ENCODE measurements around the gene ARF6.

The ARF6 gene

GRCh38 chr14:49940808-49941421, 48.0 kb downstream of the ARF6 start:
- no peak overlapping the region for H3K4me3 ChIP-seq (ENCODE audit: low read depth, low read length)
- peak; percentile 84 for DNase-seq (ENCODE audit: low read depth)
- TF ChIP-seq, protein P1, sequence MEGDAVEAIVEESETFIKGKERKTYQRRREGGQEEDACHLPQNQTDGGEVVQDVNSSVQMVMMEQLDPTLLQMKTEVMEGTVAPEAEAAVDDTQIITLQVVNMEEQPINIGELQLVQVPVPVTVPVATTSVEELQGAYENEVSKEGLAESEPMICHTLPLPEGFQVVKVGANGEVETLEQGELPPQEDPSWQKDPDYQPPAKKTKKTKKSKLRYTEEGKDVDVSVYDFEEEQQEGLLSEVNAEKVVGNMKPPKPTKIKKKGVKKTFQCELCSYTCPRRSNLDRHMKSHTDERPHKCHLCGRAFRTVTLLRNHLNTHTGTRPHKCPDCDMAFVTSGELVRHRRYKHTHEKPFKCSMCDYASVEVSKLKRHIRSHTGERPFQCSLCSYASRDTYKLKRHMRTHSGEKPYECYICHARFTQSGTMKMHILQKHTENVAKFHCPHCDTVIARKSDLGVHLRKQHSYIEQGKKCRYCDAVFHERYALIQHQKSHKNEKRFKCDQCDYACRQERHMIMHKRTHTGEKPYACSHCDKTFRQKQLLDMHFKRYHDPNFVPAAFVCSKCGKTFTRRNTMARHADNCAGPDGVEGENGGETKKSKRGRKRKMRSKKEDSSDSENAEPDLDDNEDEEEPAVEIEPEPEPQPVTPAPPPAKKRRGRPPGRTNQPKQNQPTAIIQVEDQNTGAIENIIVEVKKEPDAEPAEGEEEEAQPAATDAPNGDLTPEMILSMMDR (conservative IDR thresholded peaks at IDR 0.05; ENCODE audit: low read depth, low read length), result no peak

DNA sequence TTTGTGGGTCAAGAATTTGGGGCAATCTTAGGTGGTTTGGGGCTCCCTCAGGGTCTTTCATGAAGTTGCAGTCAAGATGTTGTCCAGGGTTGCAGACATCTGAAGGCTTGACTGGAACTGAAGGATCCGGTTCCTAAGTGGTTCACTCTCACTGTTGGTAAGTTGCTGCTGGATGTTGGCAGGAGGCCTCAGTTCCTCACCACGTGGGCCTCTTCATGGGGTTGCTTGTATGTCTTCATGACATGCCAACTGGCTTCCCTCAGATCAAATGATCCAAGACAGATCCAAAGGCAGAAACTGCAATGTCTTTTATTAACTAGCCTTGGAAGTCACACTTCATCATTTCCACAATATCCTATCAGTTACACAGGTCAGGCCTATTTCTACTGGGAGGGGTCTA, 49.2 kb downstream of the ARF6 start:
- TF ChIP-seq, protein P1 (conservative IDR thresholded peaks at IDR 0.05; ENCODE audit: low read depth, low read length), result no peak
- H3K4me3 ChIP-seq (ENCODE audit: low read depth, low read length), result no peak overlapping the region

DNA sequence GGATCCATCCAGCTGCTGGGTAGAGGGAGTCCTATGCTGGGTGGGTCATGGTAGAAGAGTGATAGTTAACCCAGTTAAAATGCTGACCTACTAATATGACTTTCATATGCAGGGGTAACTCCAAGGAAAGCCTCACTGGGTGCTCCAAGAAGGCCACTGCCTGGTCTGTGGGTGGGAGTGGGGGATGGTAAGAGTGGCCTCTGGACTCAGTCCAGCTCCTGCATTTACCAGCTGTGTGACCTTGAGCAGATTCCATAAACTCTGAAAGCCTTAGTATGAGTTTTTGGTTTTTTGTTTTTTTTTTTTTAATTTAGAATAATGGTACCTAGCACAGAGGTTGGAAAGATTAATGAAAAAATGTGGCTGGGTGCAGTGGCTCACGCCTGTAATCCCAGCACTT, 51.6 kb downstream of the ARF6 start:
- no peak for DNase-seq (ENCODE audit: low read depth)
- H3K4me3 ChIP-seq (ENCODE audit: low read depth, low read length), result no peak overlapping the region
- TF ChIP-seq, protein P1 (conservative IDR thresholded peaks at IDR 0.05; ENCODE audit: low read depth, low read length), result no peak

More for the DNA sequence above, 49.2 kb downstream of the ARF6 start:
- no peak for DNase-seq (ENCODE audit: low read depth)

- no peak overlapping the region for H3K4me3 ChIP-seq (ENCODE audit: low read depth, low read length)
- TF ChIP-seq, protein P1 (conservative IDR thresholded peaks at IDR 0.05; ENCODE audit: low read depth, low read length), result no peak
- no peak for DNase-seq (ENCODE audit: low read depth)
Measured at GRCh38 chr14:49945448-49946319, 52.8 kb downstream of the ARF6 start.
